ENCODE results near the gene IL22RA1. TPM values are rescaled to one million over a fixed set of nuclear protein-coding genes. Genes with fewer than 3 reads are reported as not detected.

IL22RA1 gene
- total and polyA plus RNA-seq, 2 experiments from 2014 or later: not detected

- Histone ChIP-seq H3K27ac (peak overlapping the region; percentile 10), H3K36me3 (no peaks in the 10 kb centered on the region), H3K27me3 (no peaks in the 10 kb centered on the region), H3K9me3 (ENCODE audit: low read depth) (no peaks in the 10 kb centered on the region), H3K4me3 (peak overlapping the region; percentile 54), H3K4me1 (ENCODE audit: low read depth) (no peaks in the 10 kb centered on the region)
- no peak for DNase-seq (ENCODE audit: low read depth in 1 of 2, low spot score in 1 of 2)
- TF ChIP-seq CTCF (IDR thresholded peaks at IDR 0.05; ENCODE audit: low read depth, low read length): no peak
Observed at GRCh38 chr1:24186711-24186992, 43.7 kb upstream of the IL22RA1 start.

DNA sequence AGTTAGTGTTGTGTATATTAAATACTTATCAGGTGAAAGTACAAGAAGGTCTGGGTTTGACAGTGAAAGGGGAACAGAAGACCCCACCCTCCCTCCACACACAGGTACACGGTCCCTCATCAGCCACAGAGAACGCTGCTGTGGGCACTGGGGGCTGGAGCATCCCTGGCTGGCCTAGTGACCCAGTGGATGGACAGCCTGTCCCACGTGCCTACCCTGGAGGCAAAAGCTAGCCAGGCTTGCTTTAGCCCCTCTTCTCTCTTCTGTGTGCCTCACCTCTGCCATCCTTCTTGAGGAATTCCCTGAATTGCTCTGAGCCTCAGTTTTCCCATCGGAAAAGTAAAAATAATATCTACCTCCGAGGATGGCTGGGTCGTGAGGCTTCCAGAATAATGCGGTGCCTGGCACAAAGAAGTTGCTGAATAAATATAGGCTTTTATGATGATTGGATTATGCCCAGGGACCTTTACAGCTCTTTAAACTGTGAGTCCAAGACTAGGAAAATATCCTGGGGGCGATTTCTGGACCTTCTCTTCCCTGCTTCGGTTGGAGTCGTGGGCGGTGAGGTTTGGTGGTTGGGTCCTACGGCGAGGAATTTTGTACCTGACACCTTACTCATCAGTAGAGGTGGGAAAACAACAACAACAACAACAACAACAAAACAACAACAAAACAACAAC is 43.2 kb upstream of the IL22RA1 start:
- Histone ChIP-seq H3K27ac (no peak overlapping the region), H3K9me3 (ENCODE audit: low read depth) (no peaks in the 10 kb centered on the region), H3K4me3 (peak overlapping the region; percentile 54), H3K4me1 (ENCODE audit: low read depth) (no peaks in the 10 kb centered on the region), H3K27me3 (no peaks in the 10 kb centered on the region), H3K36me3 (no peaks in the 10 kb centered on the region)
- no peak for TF ChIP-seq CTCF (IDR thresholded peaks at IDR 0.05; ENCODE audit: low read depth, low read length)
- DNase-seq (ENCODE audit: low read depth in 1 of 2, low spot score in 1 of 2): no peak

DNA sequence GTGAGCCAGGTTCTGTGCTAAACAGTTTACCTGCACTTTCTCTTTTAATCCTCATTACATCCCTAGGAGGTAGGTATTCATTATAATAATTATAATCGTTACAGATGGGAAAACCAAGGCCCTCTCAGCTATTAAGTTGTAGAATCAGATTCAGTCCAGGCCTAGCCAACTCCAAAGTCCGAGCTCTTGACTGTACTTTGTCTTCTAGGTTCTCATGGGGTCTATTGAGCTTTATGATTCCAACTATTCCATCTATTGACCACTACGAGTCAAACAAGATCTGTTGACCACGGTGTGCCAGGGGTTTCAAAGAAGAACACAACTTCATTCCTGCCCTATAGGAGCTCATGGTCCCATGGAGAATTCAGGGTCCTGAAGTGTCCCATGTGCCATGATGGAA is 42.1 kb upstream of the IL22RA1 start:
- no peak for DNase-seq (ENCODE audit: low read depth in 1 of 2, low spot score in 1 of 2)
- Histone ChIP-seq H3K27ac (no peak overlapping the region), H3K27me3 (no peaks in the 10 kb centered on the region), H3K4me3 (no peak overlapping the region), H3K9me3 (ENCODE audit: low read depth) (no peaks in the 10 kb centered on the region), H3K4me1 (ENCODE audit: low read depth) (no peaks in the 10 kb centered on the region), H3K36me3 (no peaks in the 10 kb centered on the region)
- TF ChIP-seq CTCF (IDR thresholded peaks at IDR 0.05; ENCODE audit: low read depth, low read length): no peak

GRCh38 chr1:24182061-24182460 is 39.1 kb upstream of the IL22RA1 start:
- no peaks in the 10 kb centered on the region for H3K9me3 ChIP-seq (ENCODE audit: low read depth)
- no peak overlapping the region for H3K27ac ChIP-seq
- H3K27me3 ChIP-seq: no peaks in the 10 kb centered on the region
- no peak for TF ChIP-seq CTCF (IDR thresholded peaks at IDR 0.05; ENCODE audit: low read depth, low read length)
- H3K36me3 ChIP-seq: no peaks in the 10 kb centered on the region
- no peak overlapping the region for H3K4me3 ChIP-seq
- H3K4me1 ChIP-seq (ENCODE audit: low read depth): no peaks in the 10 kb centered on the region
- DNase-seq (ENCODE audit: low read depth in 1 of 2, low spot score in 1 of 2): no peak

DNA sequence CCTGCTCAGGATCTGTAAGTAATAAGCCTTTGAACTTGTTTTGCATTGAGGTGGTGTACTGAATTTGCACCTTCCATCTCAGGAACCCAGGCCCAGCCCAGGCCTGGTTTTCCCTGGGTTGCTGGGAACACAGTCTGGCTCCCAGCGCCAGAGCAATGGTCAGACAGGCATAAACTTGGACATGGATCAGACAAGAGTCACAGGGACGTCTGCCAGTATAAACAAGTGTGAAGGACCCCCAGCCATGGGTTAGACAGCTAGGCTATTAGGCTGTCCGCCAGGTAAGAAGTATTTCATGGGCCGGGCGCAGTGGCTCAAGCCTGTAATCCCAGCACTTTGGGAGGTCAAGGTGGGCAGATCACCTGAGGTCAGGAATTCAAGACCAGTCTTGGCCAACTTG is 38.7 kb upstream of the IL22RA1 start:
- Histone ChIP-seq H3K27me3 (no peaks in the 10 kb centered on the region), H3K4me1 (ENCODE audit: low read depth) (no peaks in the 10 kb centered on the region), H3K36me3 (no peaks in the 10 kb centered on the region), H3K4me3 (no peak overlapping the region), H3K27ac (no peak overlapping the region), H3K9me3 (ENCODE audit: low read depth) (no peaks in the 10 kb centered on the region)
- no peak for TF ChIP-seq CTCF (IDR thresholded peaks at IDR 0.05; ENCODE audit: low read depth, low read length)
- DNase-seq (ENCODE audit: low read depth in 1 of 2, low spot score in 1 of 2): no peak

DNA sequence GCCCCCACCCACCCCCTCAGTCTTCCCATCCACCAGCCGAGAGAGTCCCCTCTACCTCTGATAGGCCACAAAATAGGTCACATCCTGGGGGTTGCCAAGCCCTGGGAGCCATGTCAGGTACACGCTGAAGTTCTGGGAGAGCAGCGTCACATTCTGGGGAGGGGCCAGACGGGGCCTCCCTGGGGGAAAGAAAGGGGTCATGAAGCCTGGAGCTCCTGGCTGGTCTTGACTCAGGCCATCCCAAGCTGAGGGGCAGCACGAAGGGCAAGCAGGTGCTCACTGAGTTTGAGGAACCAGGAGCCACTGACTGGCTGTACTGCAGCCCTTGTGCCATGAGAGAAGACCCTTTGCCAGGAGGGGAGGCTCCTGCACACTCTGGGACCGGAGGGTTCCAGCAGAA is 37.7 kb upstream of the IL22RA1 start:
- Histone ChIP-seq H3K36me3 (no peaks in the 10 kb centered on the region), H3K4me1 (ENCODE audit: low read depth) (no peaks in the 10 kb centered on the region), H3K9me3 (ENCODE audit: low read depth) (no peaks in the 10 kb centered on the region), H3K27ac (no peak overlapping the region), H3K27me3 (no peaks in the 10 kb centered on the region), H3K4me3 (no peak overlapping the region)
- no peak for TF ChIP-seq CTCF (IDR thresholded peaks at IDR 0.05; ENCODE audit: low read depth, low read length)
- DNase-seq (ENCODE audit: low read depth in 1 of 2, low spot score in 1 of 2): no peak
